ENCODE results near the gene HACD3. TPM values are rescaled to one million over a fixed set of nuclear protein-coding genes. Genes with fewer than 3 reads are reported as not detected.
"Not testable (repeated sequence)": the region's sequence is repeated elsewhere in the genome, so short reads cannot be mapped to it uniquely, and the experiment has no call there.

Gene HACD3
- total RNA-seq, 1 donor from 2014 or later: 17.4 TPM

DNA sequence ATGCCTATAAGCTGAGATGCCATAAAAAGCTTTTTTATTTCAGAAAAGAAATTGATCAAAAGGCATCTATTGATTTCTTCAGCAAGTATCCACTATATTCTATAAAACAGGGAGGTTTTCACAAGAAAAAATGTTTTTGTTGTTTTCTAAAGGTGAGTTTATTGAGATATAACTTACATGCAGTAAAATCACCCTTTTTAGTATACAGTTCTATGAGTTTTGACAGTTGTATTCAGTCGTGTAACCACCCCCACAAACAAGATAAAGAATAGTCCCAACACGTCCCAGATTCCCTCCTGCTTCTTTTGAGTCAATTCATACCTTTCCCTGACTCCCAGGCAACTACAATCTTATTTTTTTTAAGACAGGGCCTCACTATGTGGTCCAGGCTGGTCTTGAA is 72.9 kb downstream of the HACD3 start:
- ATAC-seq: no peak

DNA sequence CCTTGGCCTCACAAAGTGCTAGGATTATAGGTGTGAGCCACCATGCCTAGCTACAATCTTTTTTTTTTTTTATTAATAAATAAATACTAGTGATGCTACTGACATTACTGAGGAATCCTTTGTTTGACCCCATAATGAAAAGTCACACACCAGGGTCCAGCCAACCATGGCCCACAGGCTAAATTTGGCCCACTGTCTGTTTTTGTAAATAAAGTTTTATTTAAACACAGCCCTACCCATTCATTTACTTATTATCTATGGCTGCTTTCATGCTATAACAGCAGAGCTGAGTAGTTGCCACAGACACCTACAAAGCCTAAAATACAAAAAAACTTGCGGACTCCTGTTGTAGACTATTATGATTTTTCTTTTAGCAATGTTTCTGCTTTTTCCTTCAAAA is 73.3 kb downstream of the HACD3 start:
- no peak for ATAC-seq

DNA sequence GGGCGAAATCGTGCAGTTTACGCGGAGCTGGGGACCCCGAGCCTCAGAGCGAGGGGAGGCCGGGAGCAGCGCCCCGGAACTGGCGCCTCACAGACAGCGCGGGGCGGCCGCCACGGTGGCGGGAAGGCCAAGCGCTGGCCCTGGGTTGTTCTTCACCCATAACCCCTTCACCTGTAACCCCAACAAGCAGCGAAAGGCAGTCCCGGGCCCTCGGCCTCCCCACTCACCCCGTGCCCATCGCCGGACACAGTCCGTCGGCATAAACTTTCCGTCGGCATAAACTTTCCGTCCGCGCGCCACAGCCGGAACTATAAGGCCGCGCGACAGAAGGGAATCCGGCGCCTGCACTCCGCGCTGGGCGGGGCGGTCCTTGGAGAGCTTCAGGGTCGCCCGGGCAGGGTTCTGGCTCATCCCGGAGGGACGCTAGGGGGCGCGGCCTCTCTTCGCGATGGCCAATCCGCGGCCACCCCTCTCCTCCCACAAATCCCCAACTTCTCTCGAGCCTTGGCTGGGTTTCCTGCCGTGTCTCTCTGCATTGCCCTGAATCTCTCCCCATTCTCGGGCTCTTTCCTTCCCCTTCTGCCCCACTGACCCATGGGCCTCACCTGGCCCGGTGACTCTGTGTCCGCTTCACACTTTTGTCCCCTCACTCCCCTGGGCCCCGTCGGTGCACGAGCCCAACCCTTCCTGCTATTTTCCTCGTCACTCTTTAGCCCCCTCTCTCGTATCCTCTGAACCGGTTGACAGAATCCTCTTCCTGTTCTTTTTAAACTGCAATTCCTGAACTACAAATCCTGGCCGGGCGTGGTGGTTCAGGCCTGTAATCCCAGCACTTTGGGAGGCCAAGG is 80.8 kb downstream of the HACD3 start, which contains the start of gene INTS14:
Gene INTS14, minus strand, starts transcription at position 261 of the 848 bp plus-strand sequence. CDS start 3,751 bp downstream, outside the sequence.
- peak; percentile 99 for ATAC-seq

DNA sequence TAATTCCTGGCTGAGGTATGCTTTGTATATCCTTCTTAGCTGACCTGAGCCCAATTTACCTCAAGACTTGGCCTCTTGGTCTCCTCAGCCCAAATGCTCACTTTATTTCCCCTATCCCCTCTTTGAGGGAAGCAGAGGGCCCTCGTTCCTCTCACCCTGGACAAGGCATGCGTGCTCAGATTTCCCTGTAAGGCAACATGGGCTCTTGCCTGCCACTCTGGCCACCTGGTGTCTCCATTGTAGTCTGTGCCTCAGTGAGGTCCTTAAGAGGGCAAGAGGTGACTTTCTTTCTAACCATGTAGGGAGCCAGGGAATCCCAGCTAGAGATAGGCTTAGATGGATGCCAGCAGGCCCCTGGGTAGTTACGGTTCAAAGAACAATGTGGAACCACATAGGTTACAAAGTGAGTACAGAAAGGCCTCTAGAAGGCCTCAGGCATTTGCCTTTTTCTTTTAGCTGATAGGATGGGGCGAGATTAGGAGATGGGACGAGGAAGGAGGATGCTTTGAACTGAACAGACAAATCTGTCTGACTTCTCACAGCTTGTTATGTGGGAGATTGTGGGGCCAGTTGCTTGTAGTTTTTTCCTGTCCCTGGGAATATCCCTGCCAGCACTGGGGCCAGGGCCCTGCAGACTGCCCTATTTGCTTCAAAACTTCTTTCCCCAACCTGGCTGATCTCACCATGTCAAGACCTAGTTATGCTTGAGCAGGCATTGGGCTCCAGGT is 81.8 kb downstream of the HACD3 start:
- no peak for ATAC-seq

DNA sequence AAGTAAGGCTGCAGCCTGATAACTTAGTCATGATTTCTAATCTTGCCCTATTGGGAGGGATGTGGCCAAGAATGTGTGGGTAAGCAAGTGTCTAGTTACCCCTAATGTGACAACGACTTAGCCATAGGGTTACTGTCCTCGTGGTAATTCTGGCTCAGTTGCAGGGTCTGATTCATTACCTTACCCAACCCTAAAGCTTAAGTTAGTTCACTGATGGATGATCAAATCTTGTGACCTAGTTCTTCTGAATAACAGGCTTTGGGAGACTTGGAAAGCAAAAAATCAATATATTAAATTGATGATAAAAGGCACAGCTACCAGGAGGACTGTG is 82.3 kb downstream of the HACD3 start:
- ATAC-seq: no peak

DNA sequence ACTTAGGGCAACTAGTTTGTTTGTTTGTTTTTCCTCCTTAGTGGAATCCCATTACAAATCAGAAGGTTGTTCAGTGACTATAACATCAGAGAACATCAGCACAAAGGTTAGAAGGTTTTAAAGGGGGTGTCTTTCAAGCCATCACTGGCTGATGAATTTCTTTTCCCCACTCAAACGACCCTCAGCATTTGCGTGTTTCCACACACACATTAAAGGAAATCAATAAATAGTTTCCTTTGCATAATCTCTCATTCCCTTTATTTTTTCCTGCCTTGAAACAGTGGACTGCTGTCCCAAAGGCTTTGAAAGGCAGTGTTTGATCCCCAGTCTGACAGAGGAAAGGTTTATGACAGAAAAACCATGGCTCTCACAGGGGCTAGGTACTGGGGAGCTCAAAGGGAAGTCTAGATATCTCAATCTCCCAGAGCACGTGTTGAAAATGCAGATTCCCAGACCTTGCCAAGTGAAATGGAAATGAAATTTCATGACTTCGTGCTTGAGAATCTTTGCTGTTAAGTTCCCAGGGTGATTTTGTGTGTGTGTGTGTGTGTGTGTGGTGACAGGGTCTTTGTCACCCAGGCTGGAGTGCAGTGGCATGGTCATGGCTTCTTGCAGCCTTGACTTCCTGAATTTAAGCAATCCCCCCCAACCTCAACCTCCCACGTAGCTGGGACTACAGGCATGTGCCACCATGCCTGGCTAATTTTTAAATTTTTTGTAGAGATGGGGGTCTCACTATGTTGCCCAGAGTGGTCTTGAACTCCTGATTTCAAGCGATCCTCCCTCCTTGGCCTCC is 82.9 kb downstream of the HACD3 start:
- ATAC-seq: no peak

GRCh38 chr15:65615887-65616286 is 85.6 kb downstream of the HACD3 start:
- not testable (repeated sequence) for ATAC-seq

GRCh38 chr15:65618560-65619109 is 88.4 kb downstream of the HACD3 start:
- ATAC-seq: no peak

GRCh38 chr15:65619626-65620290 is 89.5 kb downstream of the HACD3 start:
- ATAC-seq: no peak

GRCh38 chr15:65620833-65621232 is 90.6 kb downstream of the HACD3 start:
- no peak for ATAC-seq

- no peak for ATAC-seq
Observed at GRCh38 chr15:65621638-65622037, 91.4 kb downstream of the HACD3 start, which contains the start of gene SLC24A1. SLC24A1 (plus strand) TSS chr15:65621938; CDS start chr15:65624081, 2,143 bp downstream.

DNA sequence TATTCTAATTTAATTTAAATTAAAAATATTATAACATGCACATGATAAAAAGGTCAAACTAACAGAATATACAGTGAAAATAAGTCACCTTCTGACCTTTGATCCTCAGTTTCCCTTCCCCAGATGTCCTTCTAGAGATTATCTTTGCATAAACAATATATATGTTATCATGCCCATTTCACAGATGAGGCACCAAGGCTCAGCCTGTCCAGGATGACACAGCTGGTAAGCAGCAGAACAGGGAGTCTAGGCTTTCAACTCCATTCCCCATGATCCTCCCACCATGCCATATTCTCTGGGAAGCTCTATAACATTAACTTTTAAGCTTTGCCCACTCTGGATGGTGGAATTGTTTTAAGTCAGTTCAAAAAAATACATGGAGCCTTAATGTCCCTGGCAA is 92.8 kb downstream of the HACD3 start:
- no peak for ATAC-seq

- ATAC-seq: no peak
Observed at GRCh38 chr15:65626856-65627255, 96.6 kb downstream of the HACD3 start.

Other genes with a start within 250 kb of the HACD3 start
- gene PARP16, start 243.6 kb upstream of the HACD3 start, total RNA-seq: 7.0 TPM
- not detected for gene RNU5A-1, start 234.4 kb upstream of the HACD3 start, total RNA-seq
- gene RNU5B-1, start 225.8 kb upstream of the HACD3 start, total RNA-seq: 30.4 TPM
- gene IGDCC3, start 152.5 kb upstream of the HACD3 start, total RNA-seq: 0.08 TPM
- gene IGDCC4, start 107.5 kb upstream of the HACD3 start, total RNA-seq: 0.60 TPM
- 18.2 TPM for gene DPP8, start 12.8 kb upstream of the HACD3 start, total RNA-seq
- gene INTS14, start 80.7 kb downstream of the HACD3 start, total RNA-seq: 28.8 TPM
- gene SLC24A1, start 91.5 kb downstream of the HACD3 start, total RNA-seq: 7.1 TPM